Activated CD4-positive, alpha-beta T cell treated with anti-CD3 and anti-CD28 coated beads, Interleukin-2, amount 10 ng/mL, durations not matched to agents 7 days and 5 days (primary cell): ENCODE measurements around the gene ETFA. TPM values are rescaled to one million over a fixed set of nuclear protein-coding genes. Genes with fewer than 3 reads are reported as not detected.

Experiments
- CTCF ChIA-PET: fragments of 350-600 bp; sonication (Branson Sonifier 250); formaldehyde crosslinking; loops from one replicate; lab custom pipeline; 2021; ENCODE audit warnings: antibody characterized with exemption; lab: Charles Lee
- POLR2A ChIA-PET: fragments of 350-600 bp; sonication (Branson Sonifier 250); formaldehyde crosslinking; loops from one replicate; lab custom pipeline; 2021; ENCODE audit warnings: antibody characterized with exemption; lab: Charles Lee
- DNase-seq: peaks from one replicate; pipeline ENCODE4 v3.0.0-alpha.2; 2020
- H3K27ac Mint-ChIP-seq: one replicate; pipeline ENCODE4 v1.8.0; 2021; ENCODE audit warnings: mild to moderate bottlenecking, moderate library complexity, mixed read lengths
- H3K27me3 Mint-ChIP-seq: one replicate; pipeline ENCODE4 v1.8.0; 2021; ENCODE audit warnings: mixed read lengths
- H3K36me3 Mint-ChIP-seq: one replicate; pipeline ENCODE4 v1.8.0; 2021; ENCODE audit warnings: low read depth, mixed read lengths
- H3K4me1 Mint-ChIP-seq: one replicate; pipeline ENCODE4 v1.8.0; 2021; ENCODE audit warnings: mixed read lengths
- H3K4me3 Mint-ChIP-seq: one replicate; pipeline ENCODE4 v1.8.0; 2021; ENCODE audit warnings: mild to moderate bottlenecking, moderate library complexity, mixed read lengths
- H3K9me3 Mint-ChIP-seq: one replicate; pipeline ENCODE4 v1.8.0; 2021; ENCODE audit warnings: mixed read lengths
- total RNA-seq, 2 experiments: library from RNA; stranded (reverse); gene quantifications; one replicate each; pipeline ENCODE4 v1.2.3, GENCODE V29; 2021

The ETFA gene
- total RNA-seq, 2 experiments from 2014 or later = 81.6 to 82.9 TPM

GRCh38 chr15:76187163-76187562, 124.1 kb downstream of the ETFA start:
- POLR2A ChIA-PET = no interaction called here
- Mint-ChIP-seq H3K9me3 (no peaks in the 10 kb centered on the region), H3K4me3 (no peak overlapping the region), H3K4me1 (peaks cover 13% of the 10 kb centered on the region), H3K27ac (no peak overlapping the region), H3K27me3 (peaks cover 26% of the 10 kb centered on the region), H3K36me3 (no peaks in the 10 kb centered on the region)
- CTCF ChIA-PET = interaction anchor here (1.6 kb wide), 1 partner anchor 149 kb away, joined by 4 read pairs; no protein-coding TSS in a partner anchor
- DNase-seq = no peak

GRCh38 chr15:76185716-76186115, 125.6 kb downstream of the ETFA start:
- Mint-ChIP-seq H3K27ac (no peak overlapping the region), H3K4me3 (no peak overlapping the region), H3K36me3 (no peaks in the 10 kb centered on the region), H3K9me3 (no peaks in the 10 kb centered on the region), H3K27me3 (peaks cover 25% of the 10 kb centered on the region), H3K4me1 (peaks cover 17% of the 10 kb centered on the region)
- DNase-seq = peak; percentile 25
- POLR2A ChIA-PET = no interaction called here
- CTCF ChIA-PET = interaction anchor here (0.6 to 1.2 kb wide), 6 partner anchors 15 to 1357 kb away, joined by 3 to 5 read pairs (median 4); no protein-coding TSS in a partner anchor

DNA sequence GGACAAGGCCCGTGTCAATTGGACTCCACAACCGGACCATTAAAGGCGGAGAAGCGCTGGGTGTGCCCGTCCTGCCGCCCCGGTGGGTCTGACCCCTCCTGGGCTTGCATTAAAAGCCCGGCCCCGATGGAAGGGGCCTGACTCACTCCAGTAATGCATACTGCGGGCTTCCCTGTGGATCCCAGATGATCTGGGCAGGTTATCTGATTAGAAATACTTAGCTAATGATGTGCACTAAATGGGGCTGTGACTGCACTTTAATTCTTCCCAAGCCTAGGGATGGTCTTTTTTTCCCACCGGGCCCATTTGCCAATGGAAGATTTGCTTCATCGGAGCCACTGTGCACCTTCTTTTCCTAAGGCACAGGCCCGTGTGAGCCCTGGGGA, 126.6 kb downstream of the ETFA start:
- peaks cover 10% of the 10 kb centered on the region for H3K4me1 Mint-ChIP-seq
- H3K9me3 Mint-ChIP-seq = no peaks in the 10 kb centered on the region
- no peak overlapping the region for H3K4me3 Mint-ChIP-seq
- H3K27me3 Mint-ChIP-seq = peaks cover 19% of the 10 kb centered on the region
- H3K27ac Mint-ChIP-seq = no peak overlapping the region
- CTCF ChIA-PET = interaction anchor here (0.8 to 1.2 kb wide), 3 partner anchors 30 to 1358 kb away, joined by 3 to 4 read pairs (median 3); no protein-coding TSS in a partner anchor
- POLR2A ChIA-PET = no interaction called here
- H3K36me3 Mint-ChIP-seq = no peaks in the 10 kb centered on the region
- no peak for DNase-seq

- no peak for DNase-seq
- H3K9me3 Mint-ChIP-seq = no peaks in the 10 kb centered on the region
- no peak overlapping the region for H3K4me3 Mint-ChIP-seq
- H3K27ac Mint-ChIP-seq = no peak overlapping the region
- ChIA-PET POLR2A (no interaction called here), CTCF (interaction anchor here (0.8 to 1.0 kb wide), 2 partner anchors 8 to 30 kb away, joined by 3 read pairs; no protein-coding TSS in a partner anchor)
- H3K27me3 Mint-ChIP-seq = peaks cover 20% of the 10 kb centered on the region
- no peaks in the 10 kb centered on the region for H3K36me3 Mint-ChIP-seq
- peaks cover 10% of the 10 kb centered on the region for H3K4me1 Mint-ChIP-seq
Observed at GRCh38 chr15:76183930-76184649, 127.2 kb downstream of the ETFA start.

GRCh38 chr15:76181705-76182107, 129.6 kb downstream of the ETFA start:
- CTCF ChIA-PET = no interaction called here
- Mint-ChIP-seq H3K9me3 (no peaks in the 10 kb centered on the region), H3K36me3 (no peaks in the 10 kb centered on the region), H3K27ac (no peak overlapping the region), H3K27me3 (peaks cover 21% of the 10 kb centered on the region), H3K4me3 (no peak overlapping the region), H3K4me1 (peaks cover 10% of the 10 kb centered on the region)
- POLR2A ChIA-PET = no interaction called here
- DNase-seq = peak; percentile 40

- ChIA-PET CTCF (no interaction called here), POLR2A (no interaction called here)
- peaks cover 10% of the 10 kb centered on the region for H3K4me1 Mint-ChIP-seq
- H3K9me3 Mint-ChIP-seq = no peaks in the 10 kb centered on the region
- H3K36me3 Mint-ChIP-seq = no peaks in the 10 kb centered on the region
- H3K27ac Mint-ChIP-seq = no peak overlapping the region
- no peak for DNase-seq
- no peak overlapping the region for H3K4me3 Mint-ChIP-seq
- peaks cover 21% of the 10 kb centered on the region for H3K27me3 Mint-ChIP-seq
Observed at GRCh38 chr15:76180321-76180720, 130.9 kb downstream of the ETFA start.

- H3K36me3 Mint-ChIP-seq = no peaks in the 10 kb centered on the region
- CTCF ChIA-PET = no interaction called here
- no peaks in the 10 kb centered on the region for H3K9me3 Mint-ChIP-seq
- no peak for DNase-seq
- peaks cover 17% of the 10 kb centered on the region for H3K27me3 Mint-ChIP-seq
- POLR2A ChIA-PET = no interaction called here
- no peak overlapping the region for H3K4me3 Mint-ChIP-seq
- H3K4me1 Mint-ChIP-seq = peaks cover 10% of the 10 kb centered on the region
- no peak overlapping the region for H3K27ac Mint-ChIP-seq
Observed at GRCh38 chr15:76179023-76179422, 132.2 kb downstream of the ETFA start.

GRCh38 chr15:76178296-76179000, 132.8 kb downstream of the ETFA start:
- POLR2A ChIA-PET = interaction anchor here (0.5 kb wide), 1 partner anchor 982 kb away, joined by 5 read pairs; no protein-coding TSS in a partner anchor
- no peak overlapping the region for H3K27ac Mint-ChIP-seq
- DNase-seq = no peak
- H3K27me3 Mint-ChIP-seq = peaks cover 17% of the 10 kb centered on the region
- CTCF ChIA-PET = no interaction called here
- no peaks in the 10 kb centered on the region for H3K9me3 Mint-ChIP-seq
- H3K4me3 Mint-ChIP-seq = no peak overlapping the region
- peaks cover 10% of the 10 kb centered on the region for H3K4me1 Mint-ChIP-seq
- H3K36me3 Mint-ChIP-seq = no peaks in the 10 kb centered on the region

DNA sequence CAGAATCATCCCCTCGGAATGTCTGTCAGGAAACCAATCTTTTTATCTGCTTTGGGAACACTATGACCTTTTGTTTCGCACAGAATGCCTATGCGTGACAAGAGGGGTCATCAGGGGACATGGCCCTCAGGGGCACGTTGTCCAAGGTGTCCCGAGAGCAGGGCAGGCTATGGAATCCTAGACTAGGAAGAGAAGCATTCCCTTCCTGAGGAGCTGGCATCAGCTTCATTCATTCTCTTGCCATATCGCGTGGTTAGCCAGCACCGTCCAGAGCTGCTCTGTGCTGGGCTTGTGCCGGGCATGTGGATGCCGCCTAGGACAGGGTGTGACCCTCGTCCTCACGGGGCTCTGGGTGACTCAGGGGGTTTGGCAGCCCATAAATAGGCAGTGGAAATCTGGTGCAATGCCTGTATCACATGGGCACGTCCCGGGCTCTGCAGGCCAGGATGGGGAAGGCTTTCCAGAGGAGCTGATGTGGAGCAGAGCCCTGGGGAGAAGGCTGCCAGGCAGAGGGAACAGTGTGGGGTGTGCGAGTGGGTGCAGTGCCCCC, 133.7 kb downstream of the ETFA start:
- Mint-ChIP-seq H3K4me3 (no peak overlapping the region), H3K4me1 (peaks cover 10% of the 10 kb centered on the region), H3K27ac (no peak overlapping the region), H3K9me3 (no peaks in the 10 kb centered on the region), H3K36me3 (no peaks in the 10 kb centered on the region), H3K27me3 (peaks cover 17% of the 10 kb centered on the region)
- no peak for DNase-seq
- ChIA-PET CTCF (no interaction called here), POLR2A (no interaction called here)

GRCh38 chr15:76176487-76177085, 134.7 kb downstream of the ETFA start:
- no peak overlapping the region for H3K4me3 Mint-ChIP-seq
- H3K27me3 Mint-ChIP-seq = peaks cover 17% of the 10 kb centered on the region
- no peak for DNase-seq
- H3K27ac Mint-ChIP-seq = no peak overlapping the region
- H3K4me1 Mint-ChIP-seq = peaks cover 5% of the 10 kb centered on the region
- H3K36me3 Mint-ChIP-seq = no peaks in the 10 kb centered on the region
- no peaks in the 10 kb centered on the region for H3K9me3 Mint-ChIP-seq
- ChIA-PET POLR2A (no interaction called here), CTCF (no interaction called here)

GRCh38 chr15:76176059-76176458, 135.2 kb downstream of the ETFA start:
- POLR2A ChIA-PET = no interaction called here
- Mint-ChIP-seq H3K4me1 (no peaks in the 10 kb centered on the region), H3K36me3 (no peaks in the 10 kb centered on the region), H3K4me3 (no peak overlapping the region), H3K27me3 (peaks cover 17% of the 10 kb centered on the region), H3K9me3 (no peaks in the 10 kb centered on the region), H3K27ac (no peak overlapping the region)
- DNase-seq = no peak
- CTCF ChIA-PET = no interaction called here

DNA sequence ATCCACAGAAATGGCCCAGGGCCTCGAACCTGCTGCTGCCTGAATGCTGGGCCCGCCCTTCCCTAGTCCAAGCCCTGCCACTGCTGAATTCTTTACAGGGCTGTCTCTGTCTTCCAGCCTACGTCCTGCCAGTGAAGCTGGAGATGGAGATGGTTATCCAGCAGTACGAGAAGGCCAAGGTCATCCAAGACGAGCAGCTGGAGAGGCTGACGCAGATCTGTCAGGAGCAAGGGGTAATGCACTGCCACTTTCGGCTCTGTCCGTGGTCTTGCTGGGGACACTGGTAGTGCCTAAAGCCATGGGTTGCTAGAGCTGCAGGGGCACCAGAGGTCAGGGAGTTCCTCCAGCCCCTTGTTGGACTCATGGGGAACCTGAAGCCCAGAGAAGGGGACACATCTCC, 135.8 kb downstream of the ETFA start:
- H3K9me3 Mint-ChIP-seq = no peaks in the 10 kb centered on the region
- CTCF ChIA-PET = no interaction called here
- peaks cover 17% of the 10 kb centered on the region for H3K27me3 Mint-ChIP-seq
- H3K4me3 Mint-ChIP-seq = no peak overlapping the region
- no peaks in the 10 kb centered on the region for H3K36me3 Mint-ChIP-seq
- H3K27ac Mint-ChIP-seq = no peak overlapping the region
- POLR2A ChIA-PET = interaction anchor here (0.5 kb wide), 1 partner anchor 21 kb away, joined by 3 read pairs; no protein-coding TSS in a partner anchor
- H3K4me1 Mint-ChIP-seq = no peaks in the 10 kb centered on the region
- DNase-seq = no peak

- DNase-seq = no peak
- Mint-ChIP-seq H3K4me3 (no peak overlapping the region), H3K4me1 (no peaks in the 10 kb centered on the region), H3K9me3 (no peaks in the 10 kb centered on the region), H3K27ac (no peak overlapping the region), H3K36me3 (no peaks in the 10 kb centered on the region), H3K27me3 (peaks cover 15% of the 10 kb centered on the region)
- ChIA-PET POLR2A (no interaction called here), CTCF (no interaction called here)
Observed at GRCh38 chr15:76174654-76175053, 136.6 kb downstream of the ETFA start.
